ENCODE data around the gene BPGM.

The BPGM gene

GRCh38 chr7:134646425-134647305, at the start of gene BPGM:
TSS of gene BPGM (plus strand) at chr7:134646853. CDS start at chr7:134661508, 14,655 bp downstream.
- peak; percentile 99 for DNase-seq

GRCh38 chr7:134599371-134599770, 47.3 kb upstream of the BPGM start:
- DNase-seq = no peak

DNA sequence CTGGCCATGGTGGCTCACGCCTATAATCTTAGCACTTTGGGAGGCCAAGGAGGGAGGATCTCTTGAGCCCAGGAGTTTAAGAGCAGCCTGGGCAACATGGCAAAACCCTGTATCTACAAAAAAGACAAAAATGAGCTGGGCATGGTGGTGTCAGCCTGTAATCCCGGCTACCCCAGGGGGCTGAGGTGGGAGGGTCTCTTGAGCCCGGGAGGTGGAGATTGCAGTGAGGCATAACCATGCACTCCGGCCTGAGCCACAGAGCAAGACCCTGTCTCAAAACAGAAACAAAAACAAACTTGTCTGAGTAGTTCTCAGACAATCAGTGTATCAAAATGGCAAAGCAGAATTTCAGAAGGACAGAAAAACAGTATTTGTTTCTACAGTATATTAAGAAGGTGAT, 45.2 kb upstream of the BPGM start:
- DNase-seq = no peak

DNA sequence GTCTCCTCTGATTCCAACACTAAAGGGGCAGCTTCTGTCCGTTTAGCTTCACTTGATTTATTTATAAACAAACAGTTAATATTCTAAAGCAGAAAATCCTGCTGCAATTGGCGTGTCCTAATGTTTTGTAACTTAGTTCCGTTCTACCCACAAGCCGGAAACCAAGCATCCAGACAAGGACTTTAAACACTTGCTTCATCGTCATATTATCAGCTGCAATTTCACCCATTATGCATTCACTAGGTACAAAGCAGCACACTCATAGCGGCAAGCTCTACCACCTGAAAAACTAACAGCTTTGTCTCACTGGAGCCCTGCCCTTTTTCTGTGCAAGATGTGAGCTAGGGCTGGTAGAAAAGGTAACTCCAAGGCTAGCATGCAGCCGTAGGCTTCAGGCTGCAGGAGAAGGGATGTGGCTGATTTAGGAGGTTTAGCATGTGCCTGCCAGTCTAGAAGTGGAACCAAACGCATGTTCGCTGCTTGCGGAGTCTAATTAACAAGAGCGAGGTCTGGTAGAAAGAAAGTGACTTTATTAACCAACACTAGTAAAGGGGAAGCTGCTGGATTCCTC, 43.7 kb upstream of the BPGM start:
- no peak for DNase-seq

GRCh38 chr7:134605978-134606923, 40.4 kb upstream of the BPGM start:
- peak; percentile 36 for DNase-seq

- DNase-seq = no peak
Observed at GRCh38 chr7:134611611-134612151, 35.0 kb upstream of the BPGM start.

DNA sequence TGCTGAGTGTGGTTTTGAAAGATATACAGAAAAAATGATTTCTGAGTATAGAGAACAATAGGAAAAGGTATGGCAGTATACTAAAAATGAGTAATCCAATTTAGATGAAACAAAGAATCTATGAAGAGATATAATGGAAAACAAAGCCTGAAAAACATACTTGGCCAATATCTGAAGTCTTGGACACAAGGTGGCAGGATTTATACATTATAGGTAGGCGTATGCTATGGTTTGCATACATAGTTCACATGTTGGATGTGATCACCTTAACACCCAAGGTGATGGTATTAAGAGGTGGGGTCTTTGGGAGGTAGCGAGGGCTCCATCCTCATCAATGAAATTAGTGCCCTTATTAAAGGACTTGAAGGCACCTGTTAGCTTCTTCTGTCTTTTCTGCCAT, 34.5 kb upstream of the BPGM start:
- no peak for DNase-seq

GRCh38 chr7:134613623-134614347, 32.9 kb upstream of the BPGM start:
- no peak for DNase-seq

- no peak for DNase-seq
Observed at GRCh38 chr7:134616611-134617010, 30.0 kb upstream of the BPGM start.

DNA sequence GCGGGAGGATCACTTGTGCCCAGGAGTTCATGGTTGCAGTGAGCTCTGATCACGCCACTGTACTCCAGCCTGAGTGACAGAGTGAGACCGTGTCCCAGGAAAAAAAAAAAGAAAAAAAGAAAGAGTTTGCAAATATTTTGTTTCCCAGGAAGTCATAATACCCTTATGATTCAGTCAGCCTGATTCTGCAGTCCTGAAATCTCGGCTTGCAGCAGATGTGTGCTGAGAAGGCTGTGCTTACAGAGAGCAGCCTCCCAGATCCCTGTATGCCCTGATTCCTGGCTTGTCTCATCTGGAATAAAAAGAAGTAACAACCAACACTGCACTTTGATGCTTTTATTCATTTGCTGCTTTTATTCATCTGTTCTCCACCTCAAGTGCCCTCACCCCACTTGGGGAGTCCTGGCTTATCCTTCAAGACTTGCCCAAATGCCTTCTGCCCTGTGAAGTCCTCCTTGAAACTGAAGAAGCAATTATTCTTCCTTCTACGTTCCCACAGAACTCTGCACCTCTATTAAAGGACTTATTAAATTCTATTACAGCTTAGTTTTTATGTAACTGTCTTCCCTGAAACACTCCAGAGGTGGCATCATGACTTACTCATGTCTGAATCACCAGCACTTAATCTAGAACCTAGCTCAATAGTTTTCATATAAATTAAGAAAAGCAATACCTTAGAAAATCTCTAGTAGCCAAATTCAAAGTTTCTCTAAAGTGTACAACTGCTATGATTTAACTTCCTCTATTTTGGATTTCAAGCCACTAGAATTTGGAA, 27.7 kb upstream of the BPGM start:
- no peak for DNase-seq

DNA sequence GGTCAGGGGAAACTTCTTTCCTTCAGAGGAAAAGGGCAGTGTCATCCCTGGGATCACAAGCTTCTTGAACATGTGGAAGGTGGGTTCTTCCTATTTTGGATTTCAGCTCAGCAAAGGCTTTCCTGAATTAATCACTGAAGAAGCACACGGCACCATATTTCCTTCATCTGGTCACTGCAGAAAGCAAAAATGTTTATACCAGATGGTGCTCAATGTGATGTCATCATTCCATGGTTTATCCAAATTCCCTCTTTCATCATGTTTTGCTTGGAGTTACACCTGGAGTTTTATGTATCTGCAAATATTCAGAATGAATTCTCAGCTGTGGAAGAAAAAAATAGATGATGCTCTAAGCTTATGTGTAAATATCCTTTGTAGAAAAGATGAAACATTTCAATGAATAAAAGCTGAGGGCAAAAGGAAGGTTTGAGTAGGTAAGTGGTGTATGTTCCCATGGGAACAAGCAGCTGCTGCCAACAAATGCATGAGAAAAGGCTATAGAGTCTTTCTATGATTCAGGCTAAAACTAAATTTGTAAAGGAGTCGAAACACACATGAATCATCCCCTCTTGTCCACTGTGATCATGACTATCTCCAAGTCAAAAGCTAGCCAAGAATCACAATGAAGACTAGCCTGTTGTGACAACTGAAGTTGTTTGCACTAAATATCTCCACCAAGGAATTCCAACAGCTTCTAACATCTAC, 26.9 kb upstream of the BPGM start:
- DNase-seq = no peak

DNA sequence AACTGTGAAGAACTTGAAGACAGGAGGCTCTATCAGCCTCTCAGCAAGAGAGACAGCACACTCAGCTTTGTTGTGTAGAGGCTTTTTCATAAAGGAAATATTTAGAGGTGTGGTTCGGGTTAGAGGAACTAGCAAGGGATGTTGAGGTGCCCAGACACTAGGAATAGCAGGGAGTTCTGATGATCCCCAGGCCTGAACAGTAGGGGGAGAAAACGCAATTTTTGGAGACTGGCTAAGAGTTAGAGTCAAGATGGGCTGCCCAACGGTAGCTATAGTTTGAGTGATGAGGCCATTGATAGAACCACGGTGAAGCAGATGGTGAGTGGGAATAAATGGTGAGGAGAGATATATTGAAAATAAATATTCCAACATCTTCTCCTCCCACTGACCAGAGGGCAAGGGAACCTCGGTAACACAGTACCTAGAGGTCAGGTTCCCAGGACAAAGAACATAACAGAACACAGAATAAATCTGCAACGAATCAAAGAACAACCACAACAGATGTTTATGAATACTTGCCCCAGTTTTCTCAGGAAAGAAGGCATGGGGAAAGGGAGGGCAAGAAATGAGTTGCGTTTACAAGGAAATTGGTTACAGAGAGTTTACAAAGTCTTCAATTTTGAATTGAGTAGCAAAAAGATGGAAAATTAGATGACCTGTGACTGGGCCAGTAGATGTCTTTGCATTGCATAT, 24.2 kb upstream of the BPGM start:
- no peak for DNase-seq

- DNase-seq = no peak
Observed at GRCh38 chr7:134623193-134623592, 23.5 kb upstream of the BPGM start.

GRCh38 chr7:134625550-134625949, 21.1 kb upstream of the BPGM start:
- no peak for DNase-seq

DNA sequence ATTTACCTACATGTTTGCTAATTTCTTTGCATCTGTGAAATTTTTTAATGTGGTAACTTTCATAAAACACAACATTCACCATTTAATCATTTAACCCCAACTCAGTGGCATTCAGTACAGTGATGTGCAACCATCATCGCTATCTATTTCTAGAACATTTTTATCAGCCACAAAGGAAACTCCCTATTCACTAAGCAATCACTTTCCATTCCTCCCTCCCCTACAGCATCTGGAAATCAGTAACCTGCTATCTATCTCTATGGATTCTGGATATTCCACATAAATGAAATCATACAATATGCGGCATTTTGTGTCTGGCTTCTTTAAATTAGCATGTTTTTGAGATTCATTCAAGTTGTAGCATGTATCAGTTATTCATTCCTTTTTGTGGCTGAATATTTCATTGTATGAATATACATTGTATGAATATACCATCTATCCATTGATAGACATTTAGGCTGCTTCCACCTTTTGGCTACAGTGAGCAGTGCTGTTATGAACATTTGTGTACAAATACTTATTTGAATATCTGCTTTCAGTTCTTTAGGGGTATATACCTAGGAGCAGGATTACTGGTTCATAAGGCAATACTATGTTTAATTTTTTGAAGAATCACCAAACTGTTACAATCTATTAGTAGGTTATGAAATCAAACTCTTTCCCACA, 19.4 kb upstream of the BPGM start:
- DNase-seq = no peak

DNA sequence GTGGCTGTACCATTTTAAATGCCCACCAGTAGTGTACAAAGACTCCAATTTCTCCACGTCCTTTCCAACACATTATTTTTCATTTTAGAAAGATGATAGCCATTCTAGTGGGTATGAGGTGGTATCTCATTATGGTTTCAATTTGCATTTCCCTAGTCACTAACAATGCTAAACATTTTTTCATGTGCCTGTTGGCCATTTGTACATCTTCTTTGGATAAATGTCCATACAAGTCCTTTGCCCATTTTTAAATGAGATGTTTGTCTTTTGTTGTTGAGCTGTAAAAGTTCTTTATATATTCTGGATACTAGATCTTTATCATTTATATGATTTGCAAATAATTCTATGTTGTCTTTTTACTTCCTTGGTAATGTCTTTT, 18.9 kb upstream of the BPGM start:
- no peak for DNase-seq

DNA sequence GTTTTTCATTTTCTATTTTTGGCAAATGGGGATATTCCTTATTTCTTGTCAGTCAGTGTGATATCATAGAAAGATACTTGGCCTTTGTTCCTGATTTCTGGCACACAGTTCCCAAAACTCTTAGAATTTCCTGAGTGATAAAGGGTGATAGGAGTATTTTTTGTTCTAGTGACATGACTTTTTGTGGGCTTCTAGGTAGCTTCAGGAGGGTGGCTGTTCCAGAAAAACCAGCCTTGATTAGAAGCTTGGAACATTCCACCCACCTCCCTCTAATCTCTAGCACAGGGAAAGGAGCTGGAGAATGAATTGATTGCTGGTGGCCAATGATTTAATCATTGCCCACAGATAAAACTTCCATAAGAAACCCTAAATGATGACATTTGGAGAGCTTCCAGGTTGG, 17.2 kb upstream of the BPGM start:
- DNase-seq = no peak

DNA sequence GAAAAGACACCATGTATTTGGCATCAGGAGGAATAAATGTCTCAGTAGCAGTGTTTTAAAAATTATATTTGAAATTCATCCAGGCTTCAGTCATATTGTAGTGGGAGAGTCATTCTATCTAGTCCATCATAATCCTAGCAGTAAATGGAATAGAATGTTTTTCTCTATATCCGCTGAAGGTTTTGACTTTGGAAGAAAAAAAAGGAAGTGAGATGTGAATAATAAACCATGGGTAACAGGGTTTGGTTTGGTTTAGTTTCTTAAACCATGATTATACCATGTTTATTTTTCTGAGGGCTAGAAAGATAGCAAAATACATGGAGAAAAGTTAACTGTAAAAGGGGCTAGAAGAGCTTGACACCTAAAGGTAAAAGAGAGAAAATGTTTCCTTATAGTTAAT, 16.4 kb upstream of the BPGM start:
- no peak for DNase-seq

DNA sequence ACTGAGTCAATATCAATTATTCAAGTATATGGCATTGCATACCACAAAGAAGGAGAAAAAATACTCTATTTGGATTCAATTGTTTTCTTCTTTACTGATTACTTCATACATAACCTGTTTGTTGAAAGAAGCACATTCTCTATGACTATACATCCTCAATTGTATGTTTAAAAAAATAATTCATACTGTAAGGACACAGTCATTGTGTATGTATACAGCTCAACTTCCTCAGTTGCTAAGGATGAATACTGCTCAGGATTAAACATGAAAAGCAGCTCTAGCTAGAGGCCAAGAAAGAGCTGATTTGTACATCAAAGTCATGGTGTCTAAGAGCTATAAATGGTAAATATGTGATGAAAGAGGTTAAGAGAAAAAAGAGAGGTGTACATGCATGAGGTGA, 15.8 kb upstream of the BPGM start:
- DNase-seq = no peak

DNA sequence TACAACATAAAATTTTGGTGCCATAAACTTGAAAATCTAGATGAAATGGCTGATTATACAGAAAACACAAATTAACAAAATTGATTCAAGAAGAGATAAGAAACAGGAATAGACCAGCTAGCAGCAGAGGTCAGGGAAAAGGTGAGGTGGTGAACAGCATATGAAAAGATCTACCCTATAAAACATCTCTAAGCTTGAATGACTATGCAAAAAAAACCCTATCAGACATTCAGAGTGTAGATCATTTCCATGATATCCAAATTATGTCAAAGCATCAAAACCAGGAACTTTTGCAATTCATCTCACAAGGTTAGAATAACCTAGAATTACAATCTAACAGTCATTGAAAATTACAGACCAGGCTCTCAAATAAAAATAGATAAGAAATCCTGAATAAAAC, 14.6 kb upstream of the BPGM start:
- DNase-seq = no peak

Measured in CD4-positive, alpha-beta T cell treated with Interferon gamma for 1 hour (primary cell).